ENCODE data around the gene MRGPRX3. TPM values are rescaled to one million over a fixed set of nuclear protein-coding genes. Genes with fewer than 3 reads are reported as not detected.

The MRGPRX3 gene
- total and polyA plus RNA-seq, 2 of the 13 experiments (the other 11 are each of a cell fraction or from before 2014, with no cell fraction given) = 0.53 TPM; not detected in 1

- Histone ChIP-seq H3K4me2 (ENCODE audit: low read depth, low read length) (no peak overlapping the region), H3K9me3 (ENCODE audit: low read length) (no peaks in the 10 kb centered on the region), H3K4me3 (replicated peaks in 1 of 3; ENCODE audit: insufficient read depth in 1 of 3, low read depth in 2 of 3, low read length in 3 of 3) (no peak overlapping the region), H3K27ac (ENCODE audit: extremely low read length, insufficient read depth, low read length) (no peak overlapping the region), H3K9ac (ENCODE audit: insufficient read depth, low read depth, low read length) (no peak overlapping the region), H3K4me1 (ENCODE audit: insufficient read depth, low read length) (peaks cover 38% of the 10 kb centered on the region), H3K36me3 (replicated peaks in 1 of 2; ENCODE audit: control insufficient read depth in 1 of 2, insufficient read depth in 2 of 2, low read length in 2 of 2) (no peaks in the 10 kb centered on the region), H2AFZ (ENCODE audit: low read length) (no peak overlapping the region), H4K20me1 (ENCODE audit: insufficient read depth, low read length) (no peaks in the 10 kb centered on the region), H3K79me2 (ENCODE audit: insufficient read depth, low read length) (no peaks in the 10 kb centered on the region), H3K27me3 (ENCODE audit: control insufficient read depth in 1 of 2, insufficient read depth in 2 of 2, low read length in 2 of 2) (no peaks in the 10 kb centered on the region; a peak in 1 of 5 replicates)
- intact Hi-C loops (cut with micrococcal nuclease; ENCODE audit: unreplicated experiment) (no loop called here), in situ Hi-C loops (cut with HindIII; ENCODE audit: extremely low pct_ligation_motif_present, low pct_unique_long_range_greater_than_20kb) (no loop called here)
- ATAC-seq = no peak
- no TSS peak for BruUV-seq (replicated peaks)
- 26% methylated on average over 2 of the region's 2 CpGs for WGBS (ENCODE audit: low lambda C conversion rate)
- FAIRE-seq = no peak
- CTCF ChIA-PET (ENCODE audit: low intra/inter-chr PET ratio, low total read pairs) = no interaction called here
- peak; percentile 41 for TF ChIP-seq TEAD3 (CRISPR knock-in tag; optimal IDR thresholded peaks at IDR 0.05; ENCODE audit: borderline replicate concordance)
- TF ChIP-seq CSRNP1 (CRISPR knock-in tag; IDR thresholded peaks at IDR 0.05) = no peak
- POLR2A ChIA-PET = no interaction called here
- no peak for DNase-seq (ENCODE audit: low spot score)
Observed at GRCh38 chr11:18135308-18135707, 2.9 kb downstream of the MRGPRX3 start.

- Histone ChIP-seq H3K79me2 (ENCODE audit: insufficient read depth, low read length) (no peaks in the 10 kb centered on the region), H3K9me3 (ENCODE audit: low read length) (no peaks in the 10 kb centered on the region), H3K4me2 (ENCODE audit: low read depth, low read length) (no peak overlapping the region), H2AFZ (ENCODE audit: low read length) (no peak overlapping the region), H4K20me1 (ENCODE audit: insufficient read depth, low read length) (no peaks in the 10 kb centered on the region), H3K9ac (ENCODE audit: insufficient read depth, low read depth, low read length) (no peak overlapping the region), H3K4me3 (replicated peaks in 1 of 3; ENCODE audit: insufficient read depth in 1 of 3, low read depth in 2 of 3, low read length in 3 of 3) (no peak overlapping the region), H3K27me3 (ENCODE audit: control insufficient read depth in 1 of 2, insufficient read depth in 2 of 2, low read length in 2 of 2) (no peaks in the 10 kb centered on the region; a peak in 1 of 5 replicates), H3K4me1 (ENCODE audit: insufficient read depth, low read length) (peaks cover 18% of the 10 kb centered on the region), H3K36me3 (replicated peaks in 1 of 2; ENCODE audit: control insufficient read depth in 1 of 2, insufficient read depth in 2 of 2, low read length in 2 of 2) (no peaks in the 10 kb centered on the region), H3K27ac (ENCODE audit: extremely low read length, insufficient read depth, low read length) (no peak overlapping the region)
- ChIA-PET CTCF (ENCODE audit: low intra/inter-chr PET ratio, low total read pairs) (no interaction called here), POLR2A (no interaction called here)
- in situ Hi-C loops (cut with HindIII; ENCODE audit: extremely low pct_ligation_motif_present, low pct_unique_long_range_greater_than_20kb) (no loop called here), intact Hi-C loops (cut with micrococcal nuclease; ENCODE audit: unreplicated experiment) (no loop called here)
- no peak for TF ChIP-seq NFIB (CRISPR knock-in tag; IDR thresholded peaks at IDR 0.05; ENCODE audit: borderline replicate concordance)
- WGBS (ENCODE audit: low lambda C conversion rate) = 87% methylated on average over 27 of the region's 29 CpGs
- FAIRE-seq (no peak), ATAC-seq (no peak), DNase-seq (ENCODE audit: low spot score) (no peak)
- no TSS peak for BruUV-seq (replicated peaks)
Observed at GRCh38 chr11:18137186-18137800, 4.9 kb downstream of the MRGPRX3 start.

Measured in HepG2 (cell line).